GM12801 (cell line): Measurements from ENCODE around the gene STK17B.

Source experiments
- TF ChIP-seq, protein P1 (sequence below): IDR thresholded peaks from one replicate; pipeline ENCODE4 v1.5.1; 2011; ENCODE audit warnings: control low read depth; ENCODE audit not compliant: insufficient read length; ENCODE audit errors: extremely low read depth

The STK17B gene

DNA sequence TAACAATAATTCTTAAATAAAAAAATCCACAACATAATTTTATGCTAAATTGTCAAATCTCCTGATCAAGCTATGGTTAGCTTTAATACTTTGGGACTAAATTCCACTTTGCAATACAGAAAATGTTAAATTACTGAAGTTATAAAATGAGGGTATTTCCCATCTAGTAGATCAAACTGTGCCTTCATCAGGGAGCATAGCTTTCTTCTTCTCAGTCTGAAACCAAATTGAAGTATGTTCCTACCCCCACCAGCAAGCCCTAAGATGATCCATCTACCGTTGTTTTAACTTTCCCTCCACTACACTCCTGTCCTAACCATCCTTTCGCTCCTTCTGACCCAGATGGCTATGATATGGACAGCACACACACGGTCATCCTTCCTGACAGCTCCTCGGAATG lies 24.4 kb upstream of the STK17B start:
- TF ChIP-seq, protein P1, sequence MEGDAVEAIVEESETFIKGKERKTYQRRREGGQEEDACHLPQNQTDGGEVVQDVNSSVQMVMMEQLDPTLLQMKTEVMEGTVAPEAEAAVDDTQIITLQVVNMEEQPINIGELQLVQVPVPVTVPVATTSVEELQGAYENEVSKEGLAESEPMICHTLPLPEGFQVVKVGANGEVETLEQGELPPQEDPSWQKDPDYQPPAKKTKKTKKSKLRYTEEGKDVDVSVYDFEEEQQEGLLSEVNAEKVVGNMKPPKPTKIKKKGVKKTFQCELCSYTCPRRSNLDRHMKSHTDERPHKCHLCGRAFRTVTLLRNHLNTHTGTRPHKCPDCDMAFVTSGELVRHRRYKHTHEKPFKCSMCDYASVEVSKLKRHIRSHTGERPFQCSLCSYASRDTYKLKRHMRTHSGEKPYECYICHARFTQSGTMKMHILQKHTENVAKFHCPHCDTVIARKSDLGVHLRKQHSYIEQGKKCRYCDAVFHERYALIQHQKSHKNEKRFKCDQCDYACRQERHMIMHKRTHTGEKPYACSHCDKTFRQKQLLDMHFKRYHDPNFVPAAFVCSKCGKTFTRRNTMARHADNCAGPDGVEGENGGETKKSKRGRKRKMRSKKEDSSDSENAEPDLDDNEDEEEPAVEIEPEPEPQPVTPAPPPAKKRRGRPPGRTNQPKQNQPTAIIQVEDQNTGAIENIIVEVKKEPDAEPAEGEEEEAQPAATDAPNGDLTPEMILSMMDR: no peak

DNA sequence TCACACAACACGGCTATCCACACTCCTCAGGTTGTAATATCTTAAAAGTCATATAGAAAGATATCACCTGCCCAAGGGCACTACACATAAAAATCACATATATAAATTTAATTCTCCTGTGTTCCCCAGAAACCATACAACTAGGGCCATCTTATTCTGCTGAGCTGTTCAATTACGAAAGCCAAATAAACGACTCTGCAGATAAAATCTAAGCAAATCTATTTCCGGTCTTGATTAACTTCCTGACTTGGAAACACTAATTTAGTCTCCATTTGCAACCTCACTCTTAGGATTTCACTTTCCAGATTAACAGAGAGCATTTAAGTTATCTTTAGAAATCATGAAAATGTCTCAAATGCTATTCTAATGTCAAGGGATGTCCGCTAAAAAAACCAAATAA lies 23.9 kb upstream of the STK17B start:
- TF ChIP-seq, protein P1: no peak

DNA sequence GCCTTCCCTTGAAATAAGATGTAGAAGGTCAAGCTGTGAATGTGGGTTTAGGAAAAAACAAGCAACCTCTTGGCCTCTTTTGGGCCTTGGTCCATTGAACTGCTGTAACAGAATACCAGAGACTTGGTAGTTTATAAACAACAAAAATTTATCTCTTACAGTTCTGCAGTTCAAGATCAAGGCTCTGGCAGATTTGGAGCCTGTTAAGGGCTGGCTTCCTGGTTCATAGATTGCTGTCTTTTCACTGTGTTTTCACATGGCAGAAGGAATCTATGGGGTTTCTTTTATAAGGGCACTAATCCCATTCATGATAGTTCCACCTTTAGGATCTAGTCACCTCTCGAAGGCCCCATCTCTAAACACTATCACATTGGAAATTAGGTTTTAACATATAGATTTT lies 20.2 kb upstream of the STK17B start:
- TF ChIP-seq, protein P1: no peak

DNA sequence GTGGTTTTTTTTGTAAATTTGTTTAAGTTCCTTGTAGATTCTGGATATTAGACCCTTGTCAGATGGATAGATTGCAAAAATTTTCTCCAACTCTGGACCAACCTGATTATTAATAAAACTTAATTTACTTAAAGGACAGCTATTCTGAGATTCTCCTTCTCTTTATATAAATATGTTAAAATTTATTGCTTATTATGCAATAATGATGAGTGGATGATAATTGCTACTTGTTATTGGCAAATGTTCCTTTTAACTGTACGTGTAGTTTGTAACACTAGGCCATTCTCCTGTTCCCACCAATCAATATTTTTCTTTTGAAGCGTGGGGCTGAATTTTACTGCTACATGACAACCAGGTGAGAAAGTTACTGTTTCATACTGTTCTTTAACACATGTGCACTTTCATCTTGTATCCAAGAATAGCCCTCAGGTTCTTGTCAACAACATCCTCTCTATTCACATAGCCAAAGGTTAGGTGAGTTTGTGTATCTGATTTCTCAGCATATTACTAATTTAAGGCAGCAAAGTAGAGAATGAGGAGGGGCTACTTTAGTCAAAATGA lies 16.6 kb upstream of the STK17B start:
- TF ChIP-seq, protein P1: no peak

DNA sequence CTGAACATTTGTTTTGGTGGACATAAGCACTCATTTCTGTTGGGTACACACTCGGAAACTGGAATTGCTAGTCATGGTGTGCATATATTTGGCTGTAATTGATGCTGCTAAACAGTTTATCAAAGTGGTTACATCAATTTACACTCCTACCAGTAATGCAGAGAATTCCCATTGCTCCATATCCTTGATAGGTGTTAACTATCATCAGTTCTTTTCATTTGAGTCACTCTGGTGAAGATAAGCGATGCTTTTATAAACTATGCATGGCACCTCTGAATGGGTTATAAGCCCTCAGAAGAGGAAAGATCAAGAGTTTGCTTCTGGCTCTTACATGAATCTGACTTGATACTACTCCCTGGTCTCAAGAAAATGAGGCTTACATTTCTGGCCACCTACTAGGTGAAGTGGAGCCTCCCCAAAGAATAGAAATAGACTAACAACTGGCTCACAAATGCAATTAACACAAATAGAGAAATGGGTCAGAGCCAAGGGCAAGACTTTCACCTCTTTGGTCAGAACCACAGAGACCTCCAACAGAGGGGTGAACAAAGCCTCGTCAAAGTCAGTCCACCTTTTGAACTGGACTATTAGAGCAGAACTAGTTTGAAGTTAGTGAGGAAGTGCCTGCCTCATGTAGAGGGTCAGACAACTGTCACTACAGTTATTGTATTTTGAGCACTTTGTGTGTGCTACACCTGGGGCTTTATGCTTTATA lies 15.0 kb upstream of the STK17B start:
- TF ChIP-seq, protein P1: no peak

DNA sequence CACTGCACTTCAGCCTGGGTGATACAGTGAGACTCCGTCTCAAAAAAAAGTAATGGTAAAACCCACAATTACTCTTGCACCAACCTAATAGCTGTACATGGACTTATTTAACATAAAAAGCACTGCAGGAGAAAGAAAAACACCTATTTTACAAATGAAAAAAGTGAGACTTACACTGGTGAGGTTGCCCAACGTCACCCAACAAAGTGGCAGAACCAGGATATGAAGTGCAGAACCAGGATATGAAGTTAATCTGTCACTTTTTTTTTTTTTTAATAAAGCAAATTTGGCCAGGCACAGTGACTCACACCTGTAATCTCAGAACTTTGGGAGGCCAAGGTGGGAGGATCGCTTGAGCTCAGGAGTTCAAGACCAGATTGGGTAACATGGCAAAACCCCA lies 13.5 kb upstream of the STK17B start:
- TF ChIP-seq, protein P1: no peak

DNA sequence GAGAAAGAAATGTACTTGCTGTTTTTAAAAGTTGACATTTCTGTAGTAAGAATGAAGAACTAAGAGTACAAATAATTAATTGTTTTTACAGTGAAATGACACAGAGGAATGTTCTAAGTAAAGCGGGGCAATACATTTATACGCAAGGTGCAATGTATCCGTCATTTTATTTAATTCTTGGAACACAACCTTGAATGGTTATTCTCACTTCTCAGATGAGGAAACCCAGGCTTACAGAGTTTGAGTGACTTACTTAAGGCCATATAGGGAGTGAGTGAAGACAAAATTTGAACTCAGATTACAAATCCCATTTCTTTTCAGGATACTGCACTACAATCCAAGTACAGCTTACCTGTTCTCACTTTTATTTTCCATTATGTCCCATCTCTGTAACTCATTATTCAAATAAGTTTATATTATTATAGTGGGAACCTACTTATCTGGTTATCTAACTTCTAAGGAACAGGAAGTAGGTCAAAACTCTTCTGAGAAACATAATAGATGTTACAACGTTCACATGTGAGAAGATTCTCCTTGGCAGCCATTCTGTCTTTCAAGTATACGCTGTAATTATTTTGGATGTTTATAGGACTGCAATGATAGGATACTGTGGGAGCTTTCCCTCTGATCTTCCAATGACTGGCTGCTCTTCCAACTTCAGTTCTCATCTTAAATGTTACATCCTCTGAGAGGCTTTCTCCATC lies 12.3 kb upstream of the STK17B start:
- TF ChIP-seq, protein P1: no peak
